Tongue (tissue), 2 donors: ENCODE data around the gene C6orf132. TPM values are rescaled to one million over a fixed set of nuclear protein-coding genes. Genes with fewer than 3 reads are reported as not detected.
"Not testable (repeated sequence)": the region's sequence is repeated elsewhere in the genome, so short reads cannot be mapped to it uniquely, and the experiment has no call there.

Experiments
- DNase-seq: peaks from one replicate; pipeline ENCODE4 v3.0.0-alpha.2; 2015
- total RNA-seq: library from RNA; depleted of rRNA; stranded (reverse); fragments of >200 nt; gene quantifications from one replicate; pipeline ENCODE4 v1.2.3, GENCODE V29; 2014

C6orf132 gene
- total RNA-seq, 1 donor from 2014 or later, result 8.5 TPM

DNA sequence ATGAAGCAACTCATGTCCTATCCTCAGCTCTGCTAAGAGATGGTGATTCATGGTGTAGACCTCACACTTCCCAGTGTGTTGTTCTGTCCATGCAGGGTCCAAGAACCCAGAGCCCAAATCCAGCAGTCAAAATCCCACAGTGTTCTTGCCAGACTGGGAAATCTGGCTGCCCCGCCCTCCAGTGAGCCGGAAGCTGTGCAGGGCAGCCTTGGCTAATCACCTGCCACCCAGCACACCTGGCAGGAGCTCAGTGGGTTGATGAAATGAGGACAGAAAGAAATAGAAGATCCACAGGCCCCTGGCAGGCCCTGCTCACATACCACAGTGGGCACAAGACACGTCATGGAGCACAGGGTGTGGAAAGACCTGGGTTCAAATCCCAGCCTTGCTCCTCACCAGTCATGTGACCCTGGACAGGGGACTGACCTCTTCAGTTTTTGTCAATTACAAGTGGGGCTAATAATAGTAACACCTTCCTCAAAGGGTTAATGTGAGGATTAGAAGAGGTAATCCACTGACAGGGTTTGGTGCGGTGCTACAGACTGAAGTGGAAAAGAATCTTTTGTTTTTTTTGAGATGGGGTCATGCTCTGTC is 17.1 kb upstream of the C6orf132 start:
- DNase-seq, result no peak

DNA sequence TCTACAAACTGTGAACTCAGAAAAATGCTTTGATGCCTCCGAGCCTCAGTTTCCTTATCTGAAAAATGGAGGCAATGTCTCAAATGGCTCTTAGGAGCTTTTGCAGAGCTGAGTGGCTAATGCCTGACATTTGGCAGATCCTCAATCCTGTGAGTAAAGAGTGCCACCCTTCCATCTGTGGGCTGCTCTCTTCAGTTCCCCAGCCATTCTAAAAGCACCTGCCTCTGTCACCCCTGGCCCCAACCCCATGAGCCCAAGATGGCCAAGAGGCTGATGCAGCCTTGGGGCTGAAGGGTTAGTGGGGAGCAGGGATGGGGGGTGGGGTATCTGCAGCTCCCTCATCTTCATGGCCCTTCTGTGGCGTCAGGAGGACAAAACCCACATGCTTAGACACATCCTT is 16.2 kb upstream of the C6orf132 start:
- no peak for DNase-seq

- DNase-seq, result peak; percentile 16
These were observed 15.6 kb upstream of the C6orf132 start for GRCh38 chr6:42158011-42158410.

GRCh38 chr6:42156638-42157037 is 14.2 kb upstream of the C6orf132 start:
- no peak for DNase-seq

DNA sequence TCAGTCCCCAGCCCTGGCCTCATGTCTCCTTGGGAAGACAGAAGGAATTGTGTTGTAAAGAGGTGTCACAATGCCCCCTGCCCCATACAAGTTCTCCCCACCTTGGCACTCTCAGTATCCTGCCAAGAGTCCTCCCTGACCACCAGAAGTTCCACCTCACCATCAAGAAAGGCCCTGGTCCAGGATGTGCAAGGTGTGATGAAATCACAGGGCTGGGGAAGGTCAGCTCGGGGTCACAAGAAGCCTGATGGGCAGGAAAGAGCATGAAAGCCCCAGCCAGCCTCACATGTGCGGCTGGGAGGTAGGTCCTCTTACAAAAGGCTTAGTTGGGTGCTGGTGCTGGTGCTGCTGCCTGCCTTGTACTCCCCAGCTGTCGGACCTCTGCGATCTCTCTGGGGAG is 12.9 kb upstream of the C6orf132 start:
- DNase-seq, result no peak

GRCh38 chr6:42154461-42155209 is 12.2 kb upstream of the C6orf132 start:
- no peak for DNase-seq

- no peak for DNase-seq
These were observed 11.5 kb upstream of the C6orf132 start for GRCh38 chr6:42153921-42154320.

- not testable (repeated sequence) for DNase-seq
These were observed 10.3 kb upstream of the C6orf132 start for GRCh38 chr6:42152528-42153213.

- DNase-seq, result no peak
These were observed 9.6 kb upstream of the C6orf132 start for GRCh38 chr6:42152024-42152423.

- no peak for DNase-seq
These were observed 7.8 kb upstream of the C6orf132 start for GRCh38 chr6:42150254-42150653.

- DNase-seq, result no peak
These were observed 5.6 kb upstream of the C6orf132 start for GRCh38 chr6:42148058-42148457.

DNA sequence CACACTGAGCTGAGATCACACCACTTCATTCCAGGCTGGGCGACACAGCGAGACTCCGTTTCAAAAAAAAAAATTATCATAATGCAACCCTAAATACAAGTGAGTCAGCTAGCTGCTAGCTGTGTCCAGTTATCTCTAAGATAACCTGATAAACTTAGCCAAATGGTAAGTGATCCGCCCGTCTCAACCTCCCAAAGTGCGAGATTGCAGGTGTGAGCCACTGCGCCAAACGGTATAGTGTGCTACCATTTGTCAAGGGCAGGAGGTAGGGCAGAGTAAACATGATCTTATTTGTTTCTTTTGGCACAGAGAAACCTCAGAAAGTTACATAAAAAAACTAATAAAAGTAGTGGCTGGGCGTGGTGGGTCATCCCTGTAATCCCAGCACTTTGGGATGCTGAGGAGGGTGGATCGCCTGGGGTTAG is 4.7 kb upstream of the C6orf132 start:
- DNase-seq, result no peak

- no peak for DNase-seq
These were observed 760 bp downstream of the C6orf132 start for GRCh38 chr6:42141603-42142117.

DNA sequence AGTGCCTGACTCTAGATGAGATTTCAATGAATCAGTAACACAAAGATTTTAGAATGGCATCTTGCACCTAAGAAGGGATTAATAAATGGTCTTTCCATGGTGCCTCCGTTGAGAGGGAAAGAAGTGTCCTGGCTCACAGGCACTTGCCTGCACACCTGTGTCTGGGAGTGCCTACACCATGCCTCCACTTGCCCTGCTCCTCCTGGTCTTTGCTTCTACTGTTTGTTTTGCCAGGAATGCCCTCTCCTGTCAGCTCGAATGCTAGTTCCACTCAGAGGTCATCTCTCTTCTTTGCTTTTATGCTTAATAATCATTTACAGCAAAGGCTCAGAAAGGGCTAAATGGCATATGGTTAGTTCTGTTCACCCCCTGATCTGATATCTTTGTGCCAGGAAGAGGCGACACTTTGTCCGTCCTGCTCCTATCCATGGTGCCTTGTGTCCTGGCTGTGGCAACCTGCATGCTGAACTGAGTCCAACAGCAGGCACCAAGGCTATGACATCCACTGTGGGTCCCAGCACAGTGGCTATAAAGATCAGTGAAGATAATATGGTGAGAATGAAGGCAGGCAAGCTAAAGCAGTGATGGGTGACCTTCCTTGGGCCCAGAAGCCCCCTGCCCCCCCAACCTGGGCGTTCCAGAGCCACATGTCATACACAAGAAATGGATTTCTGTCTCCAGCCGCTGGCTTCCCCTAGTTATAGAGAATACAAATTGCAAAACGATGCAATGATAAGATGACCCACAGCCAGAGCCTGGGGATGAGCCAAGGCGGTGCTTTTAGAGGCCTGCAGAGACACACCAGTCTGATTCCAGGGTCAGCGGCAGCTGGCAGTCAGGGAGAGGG is 1.4 kb downstream of the C6orf132 start:
- DNase-seq, result no peak

GRCh38 chr6:42140032-42140431 is 2.4 kb downstream of the C6orf132 start:
- DNase-seq, result no peak

- no peak for DNase-seq
These were observed 3.5 kb downstream of the C6orf132 start for GRCh38 chr6:42138630-42139619.

GRCh38 chr6:42138190-42138589 is 4.2 kb downstream of the C6orf132 start:
- no peak for DNase-seq

DNA sequence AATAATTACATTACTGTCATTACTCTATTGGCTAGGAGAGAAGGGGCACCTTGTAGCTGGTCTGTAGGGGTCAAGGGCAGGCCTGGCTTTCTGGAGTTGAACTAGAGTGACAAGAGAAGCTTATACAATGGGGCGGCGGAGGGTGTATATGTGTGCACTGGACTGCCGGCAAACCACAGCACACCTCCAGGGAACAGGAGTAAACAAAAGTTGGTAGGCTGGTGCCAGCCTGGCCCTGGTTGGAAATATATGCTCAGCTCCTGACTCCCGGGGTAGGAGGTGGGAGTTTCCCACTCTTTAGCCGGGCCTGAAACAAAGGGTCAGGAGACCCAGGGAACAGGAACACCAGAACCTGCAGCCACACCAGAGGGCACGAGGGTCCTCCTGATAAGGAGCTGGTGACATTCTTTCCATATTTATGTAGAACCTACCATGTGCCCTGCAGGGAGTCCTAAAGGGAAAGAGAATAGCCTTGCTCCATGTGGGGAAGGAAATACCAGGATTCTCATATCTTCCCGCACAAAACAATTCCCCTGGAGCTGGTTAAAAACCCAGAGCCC is 5.1 kb downstream of the C6orf132 start:
- no peak for DNase-seq

- no peak for DNase-seq
These were observed 5.8 kb downstream of the C6orf132 start for GRCh38 chr6:42136508-42137193.

DNA sequence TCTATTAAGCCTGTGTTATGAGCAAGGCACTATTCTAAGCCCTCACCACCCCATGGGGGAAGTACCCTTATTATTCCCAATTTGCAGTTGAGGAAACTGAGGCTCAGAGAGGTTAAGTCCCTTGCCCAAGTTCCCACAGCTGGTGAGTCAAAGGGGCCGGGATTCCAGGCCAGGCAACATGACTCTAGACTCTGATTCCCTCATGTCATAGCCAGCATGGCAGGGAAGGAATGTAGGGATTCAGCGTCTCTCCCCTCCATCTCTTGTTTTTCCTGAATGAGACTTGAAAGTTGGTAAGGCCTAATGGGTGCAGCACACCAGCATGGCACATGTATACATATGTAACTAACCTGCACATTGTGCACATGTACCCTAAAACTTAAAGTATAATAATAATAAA is 6.7 kb downstream of the C6orf132 start:
- DNase-seq, result no peak
